ENCODE results near the gene CADPS2. TPM values are rescaled to one million over a fixed set of nuclear protein-coding genes. Genes with fewer than 3 reads are reported as not detected.

The CADPS2 gene
- total RNA-seq, 2 donors from 2014 or later: 31.9 to 63.9 TPM

DNA sequence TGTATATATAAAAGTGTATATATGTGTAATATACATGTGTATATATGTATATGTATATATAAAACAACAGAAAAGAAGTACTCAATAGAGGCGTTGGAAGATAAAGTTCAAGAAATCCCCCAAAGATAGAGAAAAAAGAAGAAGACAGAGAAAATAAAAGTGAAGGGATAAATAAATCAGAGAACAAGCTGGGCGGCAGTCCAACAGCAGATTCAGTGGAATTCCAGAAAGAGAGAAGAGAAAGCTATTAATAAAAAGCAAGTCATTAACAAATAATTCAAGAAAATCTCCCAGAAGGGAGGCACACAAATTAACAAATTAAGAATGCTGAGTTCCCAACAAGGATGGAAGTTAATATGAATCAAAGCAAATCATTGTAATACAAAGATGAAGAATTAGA is 124.2 kb downstream of the CADPS2 start:
- H3K4me1 ChIP-seq: no peaks in the 10 kb centered on the region
- WGBS, 2 donors: 83 to 92% methylated on average over 2 of the region's 2 CpGs
- DNase-seq (no peak), ATAC-seq (no peak)
- no peaks in the 10 kb centered on the region for H3K36me3 ChIP-seq (replicated peaks in 1 of 2; ENCODE audit: insufficient read depth in 1 of 2, low read depth in 2 of 2)
- H3K9me3 ChIP-seq: no peaks in the 10 kb centered on the region
- H3K4me3 ChIP-seq: no peak overlapping the region
- intact Hi-C loops (cut with DNase I): no loop called here
- H3K27ac ChIP-seq: no peak overlapping the region
- no peaks in the 10 kb centered on the region for H3K27me3 ChIP-seq
- TF ChIP-seq, protein P1, sequence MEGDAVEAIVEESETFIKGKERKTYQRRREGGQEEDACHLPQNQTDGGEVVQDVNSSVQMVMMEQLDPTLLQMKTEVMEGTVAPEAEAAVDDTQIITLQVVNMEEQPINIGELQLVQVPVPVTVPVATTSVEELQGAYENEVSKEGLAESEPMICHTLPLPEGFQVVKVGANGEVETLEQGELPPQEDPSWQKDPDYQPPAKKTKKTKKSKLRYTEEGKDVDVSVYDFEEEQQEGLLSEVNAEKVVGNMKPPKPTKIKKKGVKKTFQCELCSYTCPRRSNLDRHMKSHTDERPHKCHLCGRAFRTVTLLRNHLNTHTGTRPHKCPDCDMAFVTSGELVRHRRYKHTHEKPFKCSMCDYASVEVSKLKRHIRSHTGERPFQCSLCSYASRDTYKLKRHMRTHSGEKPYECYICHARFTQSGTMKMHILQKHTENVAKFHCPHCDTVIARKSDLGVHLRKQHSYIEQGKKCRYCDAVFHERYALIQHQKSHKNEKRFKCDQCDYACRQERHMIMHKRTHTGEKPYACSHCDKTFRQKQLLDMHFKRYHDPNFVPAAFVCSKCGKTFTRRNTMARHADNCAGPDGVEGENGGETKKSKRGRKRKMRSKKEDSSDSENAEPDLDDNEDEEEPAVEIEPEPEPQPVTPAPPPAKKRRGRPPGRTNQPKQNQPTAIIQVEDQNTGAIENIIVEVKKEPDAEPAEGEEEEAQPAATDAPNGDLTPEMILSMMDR (IDR thresholded peaks at IDR 0.05): no peak
- TF ChIP-seq POLR2A (IDR thresholded peaks at IDR 0.05): no peak

DNA sequence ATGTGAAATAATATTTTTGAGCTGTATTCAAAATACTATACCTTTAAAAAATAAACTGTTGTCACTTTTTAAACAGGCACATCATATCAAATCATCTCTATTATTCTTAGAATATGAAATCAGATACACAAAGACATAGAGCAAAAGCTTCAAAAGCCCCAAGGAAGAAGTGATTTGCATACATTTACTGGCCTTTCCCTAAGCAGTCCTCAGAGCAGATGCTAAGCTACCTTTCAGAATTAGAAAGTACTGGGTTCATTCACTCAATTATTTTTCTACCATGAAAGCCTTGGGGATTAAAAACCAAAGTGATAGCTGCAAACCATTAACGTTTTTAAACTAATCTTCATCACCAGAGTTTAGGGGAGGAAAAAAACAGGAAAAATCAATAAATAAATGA is 127.8 kb downstream of the CADPS2 start:
- WGBS, 2 donors: 14% methylated on average over 1 of the region's 1 CpG
- intact Hi-C loops (cut with DNase I): no loop called here
- Histone ChIP-seq H3K27me3 (no peaks in the 10 kb centered on the region), H3K9me3 (no peaks in the 10 kb centered on the region), H3K4me1 (no peaks in the 10 kb centered on the region), H3K36me3 (replicated peaks in 1 of 2; ENCODE audit: insufficient read depth in 1 of 2, low read depth in 2 of 2) (no peaks in the 10 kb centered on the region), H3K27ac (no peak overlapping the region), H3K4me3 (no peak overlapping the region)
- ATAC-seq (no peak), DNase-seq (no peak)
- TF ChIP-seq, protein P1 (IDR thresholded peaks at IDR 0.05): no peak
- no peak for TF ChIP-seq POLR2A (IDR thresholded peaks at IDR 0.05)

DNA sequence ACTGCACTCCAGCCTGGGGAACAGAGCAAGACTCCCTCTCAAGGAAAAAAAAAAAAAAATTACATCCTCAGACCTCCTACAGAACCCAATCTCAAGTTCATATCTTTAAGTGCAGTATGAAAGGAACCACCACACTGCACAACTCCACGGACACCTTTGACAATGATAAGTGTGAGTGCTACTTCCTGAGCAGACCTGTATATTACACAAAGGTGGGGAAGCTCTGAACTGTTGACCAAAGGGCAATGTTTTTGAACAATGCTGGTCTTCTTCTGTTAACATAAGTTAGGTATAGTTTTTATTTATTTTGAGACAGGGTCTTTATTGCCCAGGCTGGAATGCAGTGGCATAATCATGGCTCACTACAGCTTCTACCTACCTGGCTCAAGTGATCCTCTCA is 129.4 kb downstream of the CADPS2 start:
- WGBS, 2 donors: 86 to 87% methylated on average over 1 of the region's 1 CpG
- no peaks in the 10 kb centered on the region for H3K9me3 ChIP-seq
- DNase-seq: no peak
- no peaks in the 10 kb centered on the region for H3K27me3 ChIP-seq
- no peak for ATAC-seq
- peaks cover 3% of the 10 kb centered on the region for H3K4me1 ChIP-seq
- no peak overlapping the region for H3K4me3 ChIP-seq
- no peaks in the 10 kb centered on the region for H3K36me3 ChIP-seq (replicated peaks in 1 of 2; ENCODE audit: insufficient read depth in 1 of 2, low read depth in 2 of 2)
- no peak for TF ChIP-seq POLR2A (IDR thresholded peaks at IDR 0.05)
- TF ChIP-seq, protein P1 (IDR thresholded peaks at IDR 0.05): no peak
- no peak overlapping the region for H3K27ac ChIP-seq
- intact Hi-C loops (cut with DNase I): no loop called here

DNA sequence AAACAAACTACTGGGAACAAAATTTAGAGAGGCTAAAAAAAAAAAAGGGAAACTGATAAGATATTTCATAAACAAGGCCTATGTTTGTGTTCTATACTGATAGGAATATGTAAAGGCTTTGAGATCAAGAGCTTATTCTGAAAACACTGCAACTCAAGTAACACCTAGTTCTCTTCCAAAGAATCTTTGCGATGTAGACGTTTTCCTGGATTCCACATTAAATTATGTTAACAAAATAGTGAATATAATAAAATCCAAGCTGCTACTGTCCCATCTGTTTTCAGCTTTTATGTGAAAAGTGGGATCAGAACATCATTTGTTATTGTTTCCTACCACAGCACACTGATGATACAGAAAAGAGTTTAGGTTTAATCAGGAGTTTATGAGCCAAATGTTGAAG is 130.6 kb downstream of the CADPS2 start:
- TF ChIP-seq POLR2A (IDR thresholded peaks at IDR 0.05): no peak
- TF ChIP-seq, protein P1 (IDR thresholded peaks at IDR 0.05): no peak
- H3K27me3 ChIP-seq: no peaks in the 10 kb centered on the region
- H3K36me3 ChIP-seq (replicated peaks in 1 of 2; ENCODE audit: insufficient read depth in 1 of 2, low read depth in 2 of 2): no peaks in the 10 kb centered on the region
- H3K4me1 ChIP-seq: peaks cover 3% of the 10 kb centered on the region
- H3K4me3 ChIP-seq: no peak overlapping the region
- H3K9me3 ChIP-seq: no peaks in the 10 kb centered on the region
- intact Hi-C loops (cut with DNase I): no loop called here
- DNase-seq: no peak
- WGBS, 2 donors: 49 to 60% methylated on average over 2 of the region's 2 CpGs
- no peak for ATAC-seq
- H3K27ac ChIP-seq: no peak overlapping the region

DNA sequence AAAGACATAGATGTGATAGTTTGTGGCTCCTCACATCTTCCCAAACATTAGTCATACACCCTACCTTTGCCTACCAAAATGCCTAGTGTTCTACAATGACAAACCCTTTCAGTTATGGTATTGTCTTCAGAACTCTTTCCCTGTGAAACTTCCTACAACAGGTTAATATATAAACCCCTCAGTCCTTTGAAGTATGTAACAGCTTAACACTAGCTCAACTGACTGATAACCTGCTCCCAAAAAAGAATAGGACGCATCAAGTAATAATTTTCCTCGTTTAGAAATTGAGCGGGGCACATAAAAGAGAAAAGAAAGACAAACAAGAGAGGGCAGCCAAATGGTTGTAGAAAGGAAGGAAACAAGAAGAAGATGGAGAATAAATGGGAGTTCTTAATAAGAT is 133.7 kb downstream of the CADPS2 start:
- TF ChIP-seq, protein P1 (IDR thresholded peaks at IDR 0.05): no peak
- TF ChIP-seq POLR2A (IDR thresholded peaks at IDR 0.05): no peak
- ATAC-seq: no peak

More for the DNA sequence above, 133.7 kb downstream of the CADPS2 start:
- Histone ChIP-seq H3K36me3 (replicated peaks in 1 of 2; ENCODE audit: insufficient read depth in 1 of 2, low read depth in 2 of 2) (no peaks in the 10 kb centered on the region), H3K9me3 (no peaks in the 10 kb centered on the region), H3K4me1 (peaks cover 3% of the 10 kb centered on the region), H3K27ac (no peak overlapping the region), H3K27me3 (no peaks in the 10 kb centered on the region), H3K4me3 (no peak overlapping the region)
- intact Hi-C loops (cut with DNase I): no loop called here
- 48 to 60% methylated on average over 3 of the region's 3 CpGs for WGBS, 2 donors
- DNase-seq: no peak

Measured in body of pancreas (tissue), 4 donors.